Renal pelvis (tissue), 4 donors: Measurements from ENCODE around the gene SSR4. TPM values are rescaled to one million over a fixed set of nuclear protein-coding genes. Genes with fewer than 3 reads are reported as not detected.
"Not testable (repeated sequence)": the region's sequence is repeated elsewhere in the genome, so short reads cannot be mapped to it uniquely, and the experiment has no call there.

Experiments
- DNase-seq: peaks from one replicate; pipeline ENCODE4 v3.0.0-alpha.2; 2013
- polyA plus RNA-seq, 3 donors: library from polyadenylated mRNA; unstranded; fragments of 120-200 nt; gene quantifications; one replicate each; pipeline ENCODE4 v1.2.1, GENCODE V29; 2013; ENCODE audit not compliant: insufficient read length in 3 of 3

The SSR4 gene
- polyA plus RNA-seq, 3 donors = 156 to 181 (median 168) TPM

DNA sequence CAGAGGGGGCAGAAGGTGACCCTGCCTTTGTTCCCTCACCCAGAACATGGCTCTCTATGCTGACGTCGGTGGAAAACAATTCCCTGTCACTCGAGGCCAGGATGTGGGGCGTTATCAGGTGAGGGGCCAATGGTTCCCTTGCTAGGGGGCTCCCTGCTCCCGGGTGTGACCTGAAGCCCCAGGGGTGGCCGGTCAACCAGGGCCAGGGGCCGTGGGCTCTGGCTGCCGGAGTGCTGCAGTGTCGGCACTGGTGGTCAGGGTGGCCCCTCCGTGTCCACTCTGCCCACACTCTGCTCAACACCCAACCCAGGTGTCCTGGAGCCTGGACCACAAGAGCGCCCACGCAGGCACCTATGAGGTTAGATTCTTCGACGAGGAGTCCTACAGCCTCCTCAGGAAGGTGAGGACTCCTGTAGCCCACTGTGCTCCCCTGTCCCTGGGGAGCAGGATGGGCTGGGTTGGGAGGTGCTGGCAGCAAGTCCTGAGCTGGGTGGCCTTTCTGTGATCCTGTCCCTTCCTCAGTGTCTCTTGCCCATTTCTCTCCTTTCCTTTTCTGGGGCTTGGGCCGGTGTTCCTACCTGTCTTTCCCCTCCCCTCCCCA is 3.0 kb downstream of the SSR4 start:
- DNase-seq = no peak

DNA sequence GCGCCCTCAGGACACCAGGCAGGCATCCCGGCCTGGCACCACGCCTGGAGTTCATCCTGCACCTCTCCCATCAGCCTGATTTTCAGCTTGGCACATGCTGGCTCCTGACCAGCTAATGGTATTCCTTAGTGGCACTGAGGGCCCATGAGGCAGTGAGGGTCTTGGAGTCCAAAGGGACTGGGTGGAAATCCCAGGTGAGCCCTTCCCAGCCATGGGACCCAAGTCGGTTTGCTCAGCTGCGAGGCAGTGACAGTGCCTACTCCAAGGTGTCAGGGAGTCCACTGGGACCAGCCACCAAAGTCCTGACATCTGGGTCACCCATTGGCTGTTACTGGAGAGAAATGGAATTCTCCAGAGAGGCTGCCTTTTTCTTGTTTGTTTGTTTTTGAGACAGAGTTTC is 4.9 kb downstream of the SSR4 start:
- no peak for DNase-seq

GRCh38 chrX:153800177-153800722 is 5.8 kb downstream of the SSR4 start:
- DNase-seq = no peak

GRCh38 chrX:153800746-153801145 is 6.3 kb downstream of the SSR4 start:
- no peak for DNase-seq

DNA sequence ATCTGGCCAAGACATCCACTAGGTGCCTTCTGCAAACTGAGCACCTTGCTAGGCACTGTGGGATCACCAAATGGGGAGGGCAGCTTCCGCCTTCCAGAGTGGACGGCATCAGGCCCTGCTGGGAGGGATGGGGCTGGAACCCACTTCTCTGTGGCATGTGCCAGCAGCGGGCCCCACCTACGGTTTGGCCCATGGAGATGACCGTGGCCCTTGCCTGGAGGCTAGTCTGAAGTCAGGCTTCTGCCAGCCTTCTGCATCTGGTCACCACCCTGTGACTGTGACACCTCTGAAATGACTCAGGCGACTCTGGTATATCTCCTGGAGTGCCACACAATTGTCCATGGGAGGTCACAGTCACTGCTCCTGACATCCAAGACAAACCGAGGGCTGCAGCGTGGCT is 7.2 kb downstream of the SSR4 start:
- no peak for DNase-seq

GRCh38 chrX:153802513-153803045 is 8.1 kb downstream of the SSR4 start:
- DNase-seq = no peak

DNA sequence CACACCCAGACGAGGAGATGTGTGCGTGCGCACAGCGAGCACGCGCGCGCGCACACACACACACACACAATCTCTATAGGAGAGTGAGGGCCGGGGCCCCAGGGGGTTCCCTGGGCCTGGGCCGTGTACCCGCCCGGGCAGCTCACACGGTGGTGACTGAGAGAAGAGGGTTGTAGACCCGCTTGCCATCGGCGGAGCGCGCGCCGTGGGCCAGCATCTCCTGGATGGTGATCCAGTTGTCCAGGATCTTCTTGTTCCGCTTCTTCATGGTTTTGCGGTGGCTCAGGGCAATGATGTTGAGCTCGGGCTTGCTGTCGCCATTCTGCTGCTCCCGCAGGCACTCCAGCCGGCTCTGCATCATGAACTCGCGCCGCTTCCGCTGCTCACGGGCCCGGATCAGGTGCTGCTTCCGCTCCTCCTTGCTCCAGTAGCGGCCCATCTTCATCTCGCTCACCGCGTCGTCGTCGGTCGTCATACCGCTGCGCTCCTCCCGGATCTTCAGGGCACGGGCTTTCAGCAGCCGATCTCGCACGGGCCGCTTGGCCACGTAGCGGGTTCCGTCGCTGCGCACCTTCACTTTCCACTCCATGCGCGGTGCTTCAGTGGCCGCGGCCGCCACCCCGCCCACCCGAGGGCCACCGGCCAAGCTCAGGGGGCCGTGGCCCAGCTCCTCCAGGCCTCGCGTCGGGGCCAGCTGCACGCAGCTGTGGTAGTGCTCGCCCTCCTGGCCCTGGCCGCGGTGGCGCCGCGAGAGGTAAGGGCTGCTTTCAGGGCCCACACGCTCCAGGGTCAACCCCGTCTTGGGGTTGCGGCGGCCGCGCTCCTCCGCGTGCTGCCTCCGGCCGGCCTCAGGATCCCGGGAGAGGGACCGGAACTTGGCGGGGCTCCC is 9.0 kb downstream of the SSR4 start:
- no peak for DNase-seq

DNA sequence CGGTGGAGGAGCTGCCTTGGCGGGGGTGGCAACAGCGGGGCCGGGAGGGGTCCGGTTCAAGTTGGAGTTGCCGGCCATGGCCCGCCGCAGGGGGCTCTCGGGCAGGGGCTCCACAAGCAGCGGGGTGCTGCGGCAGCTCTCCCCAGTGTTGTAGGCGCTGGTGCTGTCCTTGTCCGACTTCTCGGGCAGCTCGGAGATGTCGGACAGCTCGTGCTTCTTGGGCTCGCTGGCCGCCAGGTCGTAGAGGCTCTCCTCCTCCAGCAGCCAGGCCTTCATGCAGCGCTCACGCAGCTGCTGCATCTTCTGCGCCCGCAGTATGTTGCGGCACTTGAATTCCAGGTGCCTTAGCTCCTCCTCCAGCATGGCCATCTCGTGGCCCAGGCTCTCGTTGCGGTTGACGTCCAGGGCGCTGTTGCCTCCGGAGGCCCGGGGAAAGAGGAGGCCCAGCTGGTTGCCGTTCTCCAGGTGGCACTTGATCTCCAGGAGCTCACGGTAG is 9.7 kb downstream of the SSR4 start:
- DNase-seq = no peak

DNA sequence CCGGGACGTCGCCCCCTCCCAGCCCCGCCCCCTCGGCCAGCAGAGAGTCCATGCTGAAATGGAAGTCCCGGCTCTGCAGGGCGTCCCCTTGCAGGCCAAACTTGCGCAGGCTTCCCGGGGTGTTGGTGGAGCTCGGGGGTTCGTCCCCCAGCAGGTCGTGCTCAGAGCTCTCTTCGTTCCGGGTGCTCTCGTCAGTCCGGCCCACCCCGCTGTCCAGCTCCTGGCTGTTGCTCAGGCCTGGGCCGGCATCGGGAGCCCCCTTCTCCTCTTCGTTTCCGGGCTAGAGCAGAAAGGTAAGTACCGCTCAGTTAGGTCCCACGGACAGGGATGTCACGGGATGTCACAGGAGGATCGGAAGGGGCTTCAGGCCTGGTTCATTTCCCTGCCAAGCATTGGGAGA is 10.2 kb downstream of the SSR4 start:
- DNase-seq = no peak

- DNase-seq = no peak
These were observed 11.0 kb downstream of the SSR4 start for GRCh38 chrX:153805436-153805835.

- no peak for DNase-seq
These were observed 12.6 kb downstream of the SSR4 start for GRCh38 chrX:153806999-153807575.

DNA sequence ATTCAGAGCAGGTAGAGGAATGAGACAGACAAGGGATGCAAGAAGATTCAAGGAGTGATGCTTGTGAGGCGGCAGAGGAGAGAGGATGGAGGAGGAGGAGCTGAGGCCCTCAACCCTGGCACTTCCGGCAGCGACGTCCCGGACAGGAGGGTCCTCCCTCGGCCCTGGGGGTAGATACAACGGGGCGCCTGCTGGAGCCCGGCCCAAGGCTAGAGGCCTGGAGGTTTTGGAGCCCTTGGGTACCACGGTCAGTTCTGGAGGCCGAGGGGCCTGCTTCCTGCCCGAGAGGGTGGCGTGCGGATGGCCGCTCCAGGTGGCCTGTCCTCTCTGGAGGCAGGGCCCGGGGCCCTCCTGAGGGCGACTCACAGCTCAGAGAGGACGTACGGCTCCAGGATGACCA is 13.5 kb downstream of the SSR4 start:
- no peak for DNase-seq

DNA sequence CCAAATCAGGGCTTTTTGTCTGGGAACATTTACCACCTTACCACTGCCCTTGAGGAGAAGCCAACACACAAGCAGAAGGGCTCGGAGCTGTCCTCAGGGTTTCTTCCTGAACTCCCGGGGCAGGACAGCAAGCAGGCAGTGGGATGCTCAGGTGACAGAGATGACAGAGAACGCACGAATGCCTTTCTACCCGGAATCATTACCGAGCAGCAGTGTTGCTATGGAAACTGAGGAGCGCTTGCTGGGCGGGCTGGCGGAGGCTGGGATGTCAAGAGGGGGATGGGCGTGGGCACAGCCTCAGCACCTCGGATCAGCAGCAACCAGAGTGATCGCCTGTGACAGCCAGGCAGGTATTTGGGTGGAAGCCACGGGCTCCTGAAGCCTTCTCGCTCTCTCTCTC is 17.8 kb downstream of the SSR4 start:
- DNase-seq = no peak

- DNase-seq = no peak
These were observed 18.7 kb downstream of the SSR4 start for GRCh38 chrX:153813161-153813560.

- no peak for DNase-seq
These were observed 20.3 kb downstream of the SSR4 start for GRCh38 chrX:153814591-153815315.

DNA sequence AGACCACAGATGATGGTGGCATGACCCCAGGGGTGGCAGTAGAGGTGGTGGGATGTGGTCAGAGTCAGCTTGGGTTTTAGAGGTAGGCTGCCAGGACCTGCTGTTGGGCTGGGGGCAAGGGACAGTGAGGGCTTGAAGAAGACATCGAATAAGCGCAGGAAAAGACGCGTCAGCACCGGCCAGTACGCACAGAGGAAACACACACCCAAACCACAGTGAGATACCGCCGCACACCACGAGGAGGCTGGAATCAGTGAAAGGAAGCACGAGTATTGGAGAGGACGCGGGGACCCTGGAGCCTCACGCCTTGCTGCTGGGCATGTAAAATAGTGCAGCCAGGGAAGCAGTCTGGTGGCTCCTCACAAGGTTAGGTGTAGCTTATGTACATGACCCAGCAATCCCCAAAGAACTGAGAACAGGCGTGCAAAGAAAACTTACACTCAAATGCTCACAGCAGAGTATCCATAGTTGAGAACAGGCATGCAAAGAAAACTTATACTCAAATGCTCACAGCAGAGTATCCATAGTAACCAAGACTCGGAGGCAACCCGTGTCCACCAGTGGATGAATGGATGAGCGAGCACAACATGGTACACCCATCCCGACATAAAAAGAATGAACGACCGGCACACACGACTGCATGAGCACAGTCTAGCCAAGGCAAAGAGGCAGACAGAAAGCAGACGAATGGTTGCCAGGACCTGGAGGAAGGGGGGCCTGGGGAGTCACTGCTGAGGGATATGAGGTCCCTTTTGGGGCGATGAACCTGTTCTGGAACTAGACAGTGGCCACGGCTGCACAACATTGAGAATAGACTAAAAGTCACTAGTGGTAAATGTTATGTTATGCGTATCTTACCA is 22.6 kb downstream of the SSR4 start:
- DNase-seq = no peak

GRCh38 chrX:153818064-153818463 is 23.6 kb downstream of the SSR4 start:
- DNase-seq = not testable (repeated sequence)

- no peak for DNase-seq
These were observed 24.3 kb downstream of the SSR4 start for GRCh38 chrX:153818571-153819383.

- no peak for DNase-seq
These were observed 25.0 kb downstream of the SSR4 start for GRCh38 chrX:153819384-153820040.
